Measurements from ENCODE around the gene RBM4.
"Not testable (repeated sequence)": the region's sequence is repeated elsewhere in the genome, so short reads cannot be mapped to it uniquely, and the experiment has no call there.

Gene RBM4

GRCh38 chr11:66628061-66628603 is 10.4 kb upstream of the RBM4 start:
- H3K27ac Mint-ChIP-seq = no peak overlapping the region
- peaks cover 18% of the 10 kb centered on the region for H3K4me1 Mint-ChIP-seq (ENCODE audit: low read depth)
- H3K4me3 Mint-ChIP-seq = no peak overlapping the region
- peaks cover 55% of the 10 kb centered on the region for H3K36me3 Mint-ChIP-seq (ENCODE audit: low read depth)
- H3K9me3 Mint-ChIP-seq = no peaks in the 10 kb centered on the region
- H3K27me3 Mint-ChIP-seq (ENCODE audit: low read depth) = no peaks in the 10 kb centered on the region

DNA sequence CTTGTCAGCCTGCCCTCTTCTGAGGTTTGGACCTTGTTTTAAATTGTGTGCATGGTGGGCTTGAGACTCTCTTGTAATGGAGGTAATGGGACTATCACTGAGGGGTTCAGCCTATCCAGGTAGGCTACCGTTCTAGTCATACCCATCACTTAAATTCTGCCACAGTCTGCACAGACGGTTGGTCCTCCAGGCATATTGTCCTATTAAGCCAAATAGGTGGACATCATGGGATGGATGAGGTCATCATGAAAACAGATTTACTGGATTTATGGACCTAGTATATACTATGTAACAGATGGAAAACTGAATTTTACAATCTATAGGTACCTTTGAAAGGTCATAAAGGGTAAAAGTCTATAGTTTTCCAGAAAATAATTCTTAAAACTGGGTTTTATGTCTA is 9.1 kb upstream of the RBM4 start:
- Mint-ChIP-seq H3K9me3 (no peaks in the 10 kb centered on the region), H3K4me3 (no peak overlapping the region), H3K27ac (no peak overlapping the region), H3K4me1 (ENCODE audit: low read depth) (peaks cover 9% of the 10 kb centered on the region), H3K36me3 (ENCODE audit: low read depth) (peaks cover 46% of the 10 kb centered on the region), H3K27me3 (ENCODE audit: low read depth) (no peaks in the 10 kb centered on the region)

DNA sequence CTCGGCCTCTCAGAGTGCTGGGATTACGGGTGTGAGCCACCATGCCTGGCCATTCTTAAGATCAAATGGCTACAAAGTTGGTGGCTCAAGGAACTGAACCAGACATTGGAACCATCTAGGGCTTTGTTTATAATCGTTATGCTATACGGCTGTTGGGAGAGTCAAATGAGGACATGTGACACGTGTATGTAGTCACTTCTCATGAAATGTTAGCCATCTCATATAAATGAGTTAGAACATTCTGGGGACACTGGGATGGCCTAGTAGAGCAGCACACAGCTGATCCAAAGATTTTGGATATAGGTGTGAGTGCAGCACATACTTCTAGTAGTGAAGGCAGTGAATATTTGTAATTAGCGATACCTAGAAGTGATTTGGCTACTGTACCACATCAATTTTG is 6.6 kb upstream of the RBM4 start:
- Mint-ChIP-seq H3K27ac (no peak overlapping the region), H3K9me3 (no peaks in the 10 kb centered on the region), H3K36me3 (ENCODE audit: low read depth) (peaks cover 37% of the 10 kb centered on the region), H3K4me3 (no peak overlapping the region), H3K4me1 (ENCODE audit: low read depth) (peaks cover 18% of the 10 kb centered on the region), H3K27me3 (ENCODE audit: low read depth) (no peaks in the 10 kb centered on the region)

GRCh38 chr11:66632952-66633351 is 5.6 kb upstream of the RBM4 start:
- no peaks in the 10 kb centered on the region for H3K9me3 Mint-ChIP-seq
- H3K27me3 Mint-ChIP-seq (ENCODE audit: low read depth) = no peaks in the 10 kb centered on the region
- peaks cover 28% of the 10 kb centered on the region for H3K36me3 Mint-ChIP-seq (ENCODE audit: low read depth)
- H3K4me3 Mint-ChIP-seq = no peak overlapping the region
- no peak overlapping the region for H3K27ac Mint-ChIP-seq
- peaks cover 26% of the 10 kb centered on the region for H3K4me1 Mint-ChIP-seq (ENCODE audit: low read depth)

GRCh38 chr11:66636411-66636810 is 2.1 kb upstream of the RBM4 start:
- Mint-ChIP-seq H3K9me3 (no peaks in the 10 kb centered on the region), H3K27me3 (ENCODE audit: low read depth) (no peaks in the 10 kb centered on the region), H3K4me3 (no peak overlapping the region), H3K27ac (peak overlapping the region; percentile 24), H3K4me1 (ENCODE audit: low read depth) (peaks cover 39% of the 10 kb centered on the region), H3K36me3 (ENCODE audit: low read depth) (peaks cover 31% of the 10 kb centered on the region)

- Mint-ChIP-seq H3K4me1 (ENCODE audit: low read depth) (peaks cover 49% of the 10 kb centered on the region), H3K4me3 (peak overlapping the region; percentile 88), H3K36me3 (ENCODE audit: low read depth) (peaks cover 36% of the 10 kb centered on the region), H3K27me3 (ENCODE audit: low read depth) (no peaks in the 10 kb centered on the region), H3K27ac (peak overlapping the region; percentile 91), H3K9me3 (no peaks in the 10 kb centered on the region)
These were observed 836 bp upstream of the RBM4 start for GRCh38 chr11:66637557-66638176.

DNA sequence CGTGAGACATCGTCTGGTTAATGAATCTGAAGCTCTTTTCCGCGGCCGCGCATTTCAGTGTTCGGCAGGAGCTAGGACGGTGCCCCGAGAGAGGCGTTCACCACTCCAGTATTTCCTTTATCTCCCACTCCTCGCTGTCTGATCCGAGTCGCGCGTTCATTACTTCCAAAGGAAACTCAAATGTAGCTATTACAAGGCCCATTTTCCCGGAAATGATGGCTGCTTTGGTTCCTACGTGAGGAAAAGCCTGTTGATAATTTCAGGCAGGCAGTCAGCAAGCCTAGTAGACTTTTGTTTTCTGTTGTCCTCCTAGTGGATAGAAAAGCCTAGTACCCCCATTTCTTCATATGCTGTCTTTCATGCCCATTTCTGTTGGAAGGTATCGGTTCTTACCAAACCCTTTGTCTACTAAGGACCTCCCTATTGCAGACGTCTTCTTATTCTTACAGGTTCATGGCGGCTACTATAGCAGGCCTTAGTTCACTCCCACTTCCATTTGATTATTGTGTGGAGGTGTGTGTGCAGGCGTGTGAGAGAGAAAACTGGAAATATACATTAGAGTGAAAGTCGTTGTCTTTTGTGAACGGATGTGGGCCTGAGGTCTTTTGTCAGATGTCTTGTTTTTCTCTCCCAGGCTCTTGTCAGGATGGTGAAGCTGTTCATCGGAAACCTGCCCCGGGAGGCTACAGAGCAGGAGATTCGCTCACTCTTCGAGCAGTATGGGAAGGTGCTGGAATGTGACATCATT is 737 bp downstream of the RBM4 start:
- H3K27ac Mint-ChIP-seq = peak overlapping the region; percentile 91
- H3K36me3 Mint-ChIP-seq (ENCODE audit: low read depth) = peaks cover 51% of the 10 kb centered on the region
- peak overlapping the region; percentile 88 for H3K4me3 Mint-ChIP-seq
- peaks cover 60% of the 10 kb centered on the region for H3K4me1 Mint-ChIP-seq (ENCODE audit: low read depth)
- H3K27me3 Mint-ChIP-seq (ENCODE audit: low read depth) = no peaks in the 10 kb centered on the region
- no peaks in the 10 kb centered on the region for H3K9me3 Mint-ChIP-seq

DNA sequence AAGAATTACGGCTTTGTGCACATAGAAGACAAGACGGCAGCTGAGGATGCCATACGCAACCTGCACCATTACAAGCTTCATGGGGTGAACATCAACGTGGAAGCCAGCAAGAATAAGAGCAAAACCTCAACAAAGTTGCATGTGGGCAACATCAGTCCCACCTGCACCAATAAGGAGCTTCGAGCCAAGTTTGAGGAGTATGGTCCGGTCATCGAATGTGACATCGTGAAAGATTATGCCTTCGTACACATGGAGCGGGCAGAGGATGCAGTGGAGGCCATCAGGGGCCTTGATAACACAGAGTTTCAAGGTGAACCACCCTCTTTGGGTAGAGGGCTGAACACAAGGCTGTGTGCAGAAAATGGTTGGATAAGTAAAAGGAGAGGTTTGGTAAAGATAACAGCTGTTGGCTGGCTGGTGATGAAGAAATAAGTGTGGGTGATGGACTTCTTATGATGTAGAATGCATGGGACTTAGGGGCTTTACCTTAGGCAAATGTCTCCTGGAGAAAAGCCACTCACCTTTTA is 1.4 kb downstream of the RBM4 start:
- H3K27ac Mint-ChIP-seq = peak overlapping the region; percentile 91
- peaks cover 61% of the 10 kb centered on the region for H3K4me1 Mint-ChIP-seq (ENCODE audit: low read depth)
- peak overlapping the region; percentile 88 for H3K4me3 Mint-ChIP-seq
- H3K9me3 Mint-ChIP-seq; H3K27me3 Mint-ChIP-seq (ENCODE audit: low read depth): not testable (repeated sequence)
- H3K36me3 Mint-ChIP-seq (ENCODE audit: low read depth) = peaks cover 51% of the 10 kb centered on the region

DNA sequence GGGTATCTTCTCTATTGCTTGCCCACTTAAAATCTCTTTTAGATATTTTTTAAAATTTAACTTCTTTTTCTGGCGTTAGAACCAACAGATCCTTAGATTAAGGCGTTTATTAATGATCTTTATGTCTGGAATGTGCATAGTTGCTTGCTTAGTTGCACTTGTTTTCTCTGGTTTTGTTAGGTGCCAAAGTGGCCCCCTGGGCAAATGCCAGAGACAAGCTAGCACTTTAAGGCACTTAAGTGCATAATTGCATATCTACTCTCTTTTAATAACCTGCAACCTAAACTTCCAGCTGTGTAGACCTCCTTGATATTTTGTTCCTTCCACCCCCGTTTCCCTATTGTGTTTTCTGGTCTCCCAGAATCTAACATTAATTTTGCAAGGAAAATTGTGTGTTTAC is 3.3 kb downstream of the RBM4 start:
- Mint-ChIP-seq H3K36me3 (ENCODE audit: low read depth) (peaks cover 70% of the 10 kb centered on the region), H3K4me1 (ENCODE audit: low read depth) (peaks cover 75% of the 10 kb centered on the region), H3K27me3 (ENCODE audit: low read depth) (no peaks in the 10 kb centered on the region), H3K27ac (peak overlapping the region; percentile 2), H3K4me3 (peak overlapping the region; percentile 52), H3K9me3 (no peaks in the 10 kb centered on the region)

DNA sequence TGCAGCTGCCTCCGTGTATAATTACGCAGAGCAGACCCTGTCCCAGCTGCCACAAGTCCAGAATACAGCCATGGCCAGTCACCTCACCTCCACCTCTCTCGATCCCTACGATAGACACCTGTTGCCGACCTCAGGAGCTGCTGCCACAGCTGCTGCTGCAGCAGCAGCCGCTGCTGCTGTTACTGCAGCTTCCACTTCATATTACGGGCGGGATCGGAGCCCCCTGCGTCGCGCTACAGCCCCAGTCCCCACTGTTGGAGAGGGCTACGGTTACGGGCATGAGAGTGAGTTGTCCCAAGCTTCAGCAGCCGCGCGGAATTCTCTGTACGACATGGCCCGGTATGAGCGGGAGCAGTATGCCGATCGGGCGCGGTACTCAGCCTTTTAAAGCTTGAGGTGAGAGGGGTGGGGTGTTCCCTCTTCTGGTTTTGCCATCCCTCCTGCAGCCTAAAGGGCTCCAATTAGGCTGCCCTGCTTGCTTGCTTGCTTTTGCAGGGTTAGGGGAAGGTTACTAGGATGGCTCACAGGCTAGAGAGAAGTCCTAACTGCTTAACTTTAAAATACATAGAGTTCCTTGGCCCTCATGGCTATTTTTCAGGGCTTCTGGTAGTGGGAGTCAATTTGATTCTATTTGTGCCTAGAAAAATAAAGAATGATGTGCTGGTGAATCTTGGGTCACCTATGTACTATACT is 5.4 kb downstream of the RBM4 start:
- H3K27me3 Mint-ChIP-seq (ENCODE audit: low read depth) = no peaks in the 10 kb centered on the region
- H3K36me3 Mint-ChIP-seq (ENCODE audit: low read depth) = peaks cover 81% of the 10 kb centered on the region
- peaks cover 74% of the 10 kb centered on the region for H3K4me1 Mint-ChIP-seq (ENCODE audit: low read depth)
- H3K27ac Mint-ChIP-seq = no peak overlapping the region
- no peaks in the 10 kb centered on the region for H3K9me3 Mint-ChIP-seq
- no peak overlapping the region for H3K4me3 Mint-ChIP-seq

DNA sequence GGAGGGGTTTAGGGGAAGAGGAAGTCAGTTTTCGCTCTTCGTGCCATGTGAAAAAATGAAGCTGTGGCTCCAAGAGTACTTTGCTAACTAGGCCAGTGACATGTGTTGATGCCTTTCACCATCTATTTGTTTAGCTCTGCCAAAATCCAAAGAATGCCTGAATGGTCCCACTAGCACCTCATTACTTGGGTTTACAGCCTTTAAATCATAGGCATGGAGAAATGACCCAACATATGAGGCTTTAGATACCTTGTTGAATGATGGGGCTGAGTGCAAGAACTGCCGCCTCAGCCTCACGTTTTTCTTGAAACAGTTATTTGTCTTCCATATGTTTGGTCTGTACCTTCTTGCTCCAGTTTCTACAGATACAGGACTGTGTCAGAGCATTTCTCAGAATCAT is 8.3 kb downstream of the RBM4 start:
- no peaks in the 10 kb centered on the region for H3K9me3 Mint-ChIP-seq
- H3K36me3 Mint-ChIP-seq (ENCODE audit: low read depth) = peaks cover 70% of the 10 kb centered on the region
- peaks cover 60% of the 10 kb centered on the region for H3K4me1 Mint-ChIP-seq (ENCODE audit: low read depth)
- no peak overlapping the region for H3K4me3 Mint-ChIP-seq
- no peaks in the 10 kb centered on the region for H3K27me3 Mint-ChIP-seq (ENCODE audit: low read depth)
- no peak overlapping the region for H3K27ac Mint-ChIP-seq

- peaks cover 40% of the 10 kb centered on the region for H3K4me1 Mint-ChIP-seq (ENCODE audit: low read depth)
- peaks cover 48% of the 10 kb centered on the region for H3K36me3 Mint-ChIP-seq (ENCODE audit: low read depth)
- H3K4me3 Mint-ChIP-seq = no peak overlapping the region
- no peak overlapping the region for H3K27ac Mint-ChIP-seq
- H3K9me3 Mint-ChIP-seq = no peaks in the 10 kb centered on the region
- no peaks in the 10 kb centered on the region for H3K27me3 Mint-ChIP-seq (ENCODE audit: low read depth)
These were observed 11.4 kb downstream of the RBM4 start for GRCh38 chr11:66649903-66650302.

DNA sequence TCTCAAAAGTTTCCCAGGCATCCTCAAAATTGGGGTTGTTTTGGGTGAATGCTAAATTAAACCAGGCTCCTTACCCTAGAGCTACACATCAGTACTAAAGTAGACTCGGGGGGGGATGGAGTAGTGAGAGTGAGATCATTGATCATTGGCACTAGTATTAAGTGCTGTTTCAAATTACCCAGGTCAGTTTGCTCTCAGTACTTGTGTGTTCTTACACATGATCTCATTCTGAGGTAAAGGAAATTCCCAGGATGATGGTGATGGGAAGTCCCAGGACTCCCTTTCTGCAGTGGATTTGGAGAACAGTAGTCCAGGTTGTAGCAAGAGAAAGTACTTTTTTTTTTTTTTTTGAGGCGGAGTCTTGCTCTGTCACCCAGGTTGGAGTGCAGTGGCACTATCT is 12.5 kb downstream of the RBM4 start:
- H3K9me3 Mint-ChIP-seq = no peaks in the 10 kb centered on the region
- H3K27ac Mint-ChIP-seq = no peak overlapping the region
- peaks cover 39% of the 10 kb centered on the region for H3K36me3 Mint-ChIP-seq (ENCODE audit: low read depth)

DNA sequence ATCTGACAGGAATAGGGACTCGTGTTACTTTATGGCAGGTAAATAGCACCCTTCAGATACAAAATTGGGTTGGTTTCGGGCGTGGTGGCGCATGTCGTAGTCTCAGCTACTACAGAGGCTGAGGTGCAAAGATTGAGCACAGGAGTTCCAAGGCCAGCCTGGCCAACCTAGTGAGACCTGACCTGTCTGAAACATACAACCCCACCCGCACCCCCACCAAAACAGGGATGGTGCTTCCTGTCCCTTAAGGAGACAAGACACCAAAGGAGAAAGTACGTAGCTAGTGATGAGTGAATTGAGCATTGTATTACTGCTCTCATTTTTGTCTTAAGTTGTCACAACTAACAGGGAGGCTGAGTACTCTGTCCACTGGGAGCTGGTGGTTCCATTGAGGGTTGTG is 14.1 kb downstream of the RBM4 start:
- H3K4me3 Mint-ChIP-seq = no peak overlapping the region
- H3K4me1 Mint-ChIP-seq (ENCODE audit: low read depth) = peaks cover 14% of the 10 kb centered on the region
- no peak overlapping the region for H3K27ac Mint-ChIP-seq
- peaks cover 25% of the 10 kb centered on the region for H3K36me3 Mint-ChIP-seq (ENCODE audit: low read depth)
- no peaks in the 10 kb centered on the region for H3K9me3 Mint-ChIP-seq
- no peaks in the 10 kb centered on the region for H3K27me3 Mint-ChIP-seq (ENCODE audit: low read depth)

More for the DNA sequence above, 12.5 kb downstream of the RBM4 start:
- no peaks in the 10 kb centered on the region for H3K27me3 Mint-ChIP-seq (ENCODE audit: low read depth)
- no peak overlapping the region for H3K4me3 Mint-ChIP-seq
- peaks cover 30% of the 10 kb centered on the region for H3K4me1 Mint-ChIP-seq (ENCODE audit: low read depth)

All from T-helper 1 cell treated with Interleukin-12 subunit alpha and Interleukin-12 subunit beta and Interleukin-4 antibody, amounts not matched to agents 30 μg/mL and 1 μg/mL, for 36 hours (primary cell).